NCI-H446 treated with DMSO at 0.1 percent for 48 hours (cell line): Measurements from ENCODE around the gene RPA1.
"Not testable (repeated sequence)": the region's sequence is repeated elsewhere in the genome, so short reads cannot be mapped to it uniquely, and the experiment has no call there.

ENCODE experiments used
- DNase-seq: peaks from one replicate; lab custom pipeline; 2025; lab: John Stamatoyannopoulos, UW

RPA1 gene

DNA sequence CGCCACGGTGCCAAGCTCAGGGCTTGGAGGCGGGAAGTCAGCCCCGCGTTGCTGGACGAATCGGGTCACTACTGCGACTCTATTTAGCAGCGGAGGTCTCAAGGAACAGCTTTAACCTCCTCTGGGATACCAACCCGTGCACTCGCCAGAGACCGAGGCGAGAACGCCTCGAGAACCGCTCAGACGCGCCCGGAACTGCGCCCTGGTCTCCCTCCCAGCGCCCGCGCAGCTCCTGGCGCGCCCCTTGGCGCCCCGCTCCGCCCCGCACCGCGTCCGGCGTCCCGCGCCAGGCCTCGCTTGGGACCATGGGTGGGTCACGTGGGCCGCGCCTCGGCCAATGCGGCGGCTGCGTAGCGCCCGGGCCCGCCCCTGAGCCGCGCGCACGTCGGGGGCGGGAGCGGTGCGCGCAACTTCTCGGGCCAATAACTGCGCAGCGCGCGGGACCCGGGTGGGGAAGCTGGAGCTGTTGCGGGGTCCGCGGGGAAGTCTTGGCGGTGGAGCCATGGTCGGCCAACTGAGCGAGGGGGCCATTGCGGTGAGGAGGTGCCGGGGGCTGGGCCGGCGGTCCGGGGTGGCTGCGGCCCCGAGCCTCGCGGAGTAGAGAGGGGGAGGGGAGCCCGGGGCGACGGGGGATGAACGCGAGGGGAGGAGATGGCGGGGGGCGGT, at the start of gene RPA1, which contains the start of gene SMYD4:
RPA1 (plus strand) TSS at position 414 of the 666 bp plus-strand sequence; CDS start at position 503, 89 bp downstream.
SMYD4 (minus strand) TSS at position 311 of the 666 bp plus-strand sequence. CDS start 1,908 bp downstream, outside the sequence.
- peak; percentile 62 for DNase-seq

DNA sequence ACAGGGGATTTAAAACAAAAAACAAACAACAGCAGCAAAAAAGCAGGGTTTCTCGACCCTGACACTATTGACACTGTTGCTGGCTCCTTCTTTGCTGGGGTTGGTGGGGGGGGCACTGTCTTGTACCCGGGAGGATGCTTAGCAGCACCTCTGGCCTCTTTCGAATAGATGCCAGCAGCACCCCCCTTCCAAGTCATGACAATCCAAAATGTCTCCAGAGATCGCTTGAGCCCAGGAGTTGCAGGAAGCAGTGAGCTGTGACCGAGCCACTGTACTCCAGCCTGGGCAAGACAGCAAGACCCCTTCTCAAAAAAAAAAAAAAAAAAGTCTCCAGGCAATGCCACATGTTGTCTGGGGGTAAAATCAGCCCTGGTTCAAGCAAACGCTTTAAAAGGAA, 47.6 kb upstream of the RPA1 start:
- DNase-seq, result no peak

DNA sequence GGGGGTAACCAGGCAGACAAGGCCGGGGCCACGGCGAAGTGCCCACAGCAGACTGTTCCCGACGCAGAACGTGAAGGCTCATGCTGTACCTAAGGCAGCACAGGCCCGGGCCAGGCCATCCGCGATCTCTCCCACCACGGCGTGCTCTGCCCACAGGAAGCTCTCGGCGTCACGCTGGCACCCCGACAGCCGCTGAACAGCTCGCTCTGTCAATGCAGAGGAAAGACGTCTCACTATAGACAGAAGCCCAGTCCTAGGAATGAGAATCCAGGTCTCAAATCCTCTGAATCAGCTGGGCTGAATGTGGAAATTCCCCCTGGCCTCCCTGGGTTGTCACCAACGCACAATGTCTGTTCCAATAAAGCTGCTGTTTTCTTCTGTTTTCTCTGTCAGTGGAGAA, 46.5 kb upstream of the RPA1 start:
- no peak for DNase-seq

DNA sequence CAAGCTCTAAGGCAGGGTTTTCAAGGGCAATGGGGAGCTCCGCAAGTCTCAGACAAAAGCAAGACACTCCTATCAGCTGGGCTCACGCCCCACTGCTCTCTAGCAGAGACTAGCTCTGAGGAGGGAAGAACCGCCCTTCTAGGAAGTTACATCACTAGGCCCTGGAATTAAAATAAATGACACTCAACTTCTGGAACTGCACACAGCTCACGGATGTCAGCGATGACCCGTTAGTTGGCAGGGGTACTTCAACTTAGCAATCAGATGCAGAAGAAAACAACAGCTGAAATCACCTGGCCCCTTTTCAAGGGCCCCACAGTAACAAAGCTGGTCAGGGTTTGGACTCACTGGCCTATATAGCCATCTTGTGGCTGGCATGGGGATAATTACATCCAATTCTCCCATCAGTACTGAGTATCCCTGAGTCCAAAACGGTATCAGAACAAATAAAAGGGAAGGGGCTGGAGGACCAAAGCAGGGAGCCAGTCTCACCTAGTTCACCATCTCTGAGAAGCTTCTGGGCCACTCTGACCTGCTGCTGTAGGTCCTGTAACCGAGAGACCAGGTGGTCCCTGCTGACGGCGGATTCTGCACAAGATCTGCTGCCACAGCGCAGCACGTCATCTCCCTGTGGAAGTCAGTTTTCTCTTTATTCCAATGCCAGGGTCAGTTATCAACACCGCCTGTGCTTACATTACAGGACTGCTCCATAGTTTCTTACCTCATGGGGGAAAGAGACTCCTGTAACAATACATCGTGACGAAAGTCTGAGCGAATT, 45.8 kb upstream of the RPA1 start:
- DNase-seq, result no peak

DNA sequence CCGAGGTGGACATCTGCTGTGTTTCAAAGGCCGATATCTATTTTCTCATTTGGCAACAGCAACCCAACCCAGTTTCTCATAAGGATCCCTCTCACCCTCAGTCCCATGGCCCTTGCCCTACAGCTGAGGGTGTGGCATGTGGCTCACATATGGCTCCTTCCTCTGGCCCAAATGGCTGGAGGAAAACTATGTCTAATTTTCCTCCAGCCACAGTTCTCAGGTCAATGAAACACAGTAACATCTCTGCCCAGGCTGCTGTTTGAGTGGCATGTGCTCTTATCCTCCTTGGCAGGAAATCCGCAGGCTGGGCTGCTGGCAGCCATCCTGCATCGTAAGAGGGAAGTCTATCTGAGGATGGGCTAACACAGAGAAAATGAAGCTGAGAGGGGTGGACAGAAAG, 43.9 kb upstream of the RPA1 start:
- no peak for DNase-seq

DNA sequence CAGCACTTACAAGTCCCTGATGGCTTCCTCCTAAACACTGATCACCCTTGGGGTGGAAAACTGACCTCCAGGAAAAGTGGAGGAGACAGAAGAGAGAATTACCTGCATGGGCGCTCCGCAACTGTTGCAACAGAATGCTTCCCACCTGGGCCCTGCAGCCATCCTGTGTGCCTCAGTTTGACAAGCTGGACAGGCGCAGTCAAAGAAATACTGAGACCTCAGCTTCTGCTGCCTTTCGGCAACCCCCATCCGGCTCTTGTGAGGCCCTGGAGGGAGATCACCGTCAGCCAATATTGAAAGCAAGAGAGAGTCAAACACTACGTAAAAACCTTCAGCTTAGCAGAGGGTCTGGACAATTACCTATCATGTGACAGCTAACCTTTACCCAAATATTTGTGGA, 43.1 kb upstream of the RPA1 start:
- no peak for DNase-seq

DNA sequence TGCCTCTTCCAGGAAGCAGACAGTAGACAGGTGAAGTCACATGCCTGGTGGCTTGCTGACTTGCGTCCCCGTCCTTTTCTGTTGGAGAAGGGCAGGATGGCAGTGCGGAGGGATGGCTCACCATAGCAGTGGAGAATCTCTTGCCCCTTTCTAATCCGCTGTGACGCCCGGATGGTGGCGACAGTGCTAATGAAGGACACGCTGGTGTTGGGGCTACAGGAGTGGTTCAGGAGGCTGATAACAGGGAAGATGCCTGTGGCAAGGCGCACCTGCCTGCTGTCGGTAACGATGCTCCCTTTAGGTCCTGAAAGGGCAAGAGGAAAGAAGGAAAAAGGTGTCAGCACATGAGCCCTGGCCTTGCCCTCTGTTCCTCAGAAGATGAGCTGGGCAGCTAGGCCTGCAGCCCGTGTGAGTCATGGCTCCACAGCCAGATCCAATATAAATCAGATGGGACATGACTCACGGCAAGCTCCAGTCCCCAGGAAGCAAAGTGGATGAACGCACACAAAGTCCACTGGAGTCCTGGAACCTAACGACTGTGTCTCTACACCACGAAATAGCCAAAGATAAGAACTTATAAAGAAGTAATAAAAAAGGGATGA, 42.4 kb upstream of the RPA1 start:
- no peak for DNase-seq

DNA sequence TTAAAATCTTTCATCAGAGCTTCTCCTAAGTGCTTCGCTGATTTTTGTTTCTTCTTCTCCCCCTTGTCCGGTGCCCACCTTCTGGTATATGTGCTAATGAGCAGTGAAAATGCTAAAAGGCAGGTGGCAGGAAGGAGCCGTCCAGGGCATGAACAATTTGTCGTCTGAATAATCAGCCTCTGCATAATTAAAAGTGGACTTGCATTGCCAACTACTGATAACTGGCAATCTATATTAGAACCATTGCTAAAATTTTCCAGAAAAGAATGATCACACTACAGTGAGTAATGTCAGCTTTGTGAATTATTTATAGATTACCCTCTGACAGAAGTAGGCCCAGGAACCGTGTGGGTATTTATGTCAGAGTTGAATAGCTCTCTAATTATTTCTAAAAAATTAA, 39.9 kb upstream of the RPA1 start:
- no peak for DNase-seq

DNA sequence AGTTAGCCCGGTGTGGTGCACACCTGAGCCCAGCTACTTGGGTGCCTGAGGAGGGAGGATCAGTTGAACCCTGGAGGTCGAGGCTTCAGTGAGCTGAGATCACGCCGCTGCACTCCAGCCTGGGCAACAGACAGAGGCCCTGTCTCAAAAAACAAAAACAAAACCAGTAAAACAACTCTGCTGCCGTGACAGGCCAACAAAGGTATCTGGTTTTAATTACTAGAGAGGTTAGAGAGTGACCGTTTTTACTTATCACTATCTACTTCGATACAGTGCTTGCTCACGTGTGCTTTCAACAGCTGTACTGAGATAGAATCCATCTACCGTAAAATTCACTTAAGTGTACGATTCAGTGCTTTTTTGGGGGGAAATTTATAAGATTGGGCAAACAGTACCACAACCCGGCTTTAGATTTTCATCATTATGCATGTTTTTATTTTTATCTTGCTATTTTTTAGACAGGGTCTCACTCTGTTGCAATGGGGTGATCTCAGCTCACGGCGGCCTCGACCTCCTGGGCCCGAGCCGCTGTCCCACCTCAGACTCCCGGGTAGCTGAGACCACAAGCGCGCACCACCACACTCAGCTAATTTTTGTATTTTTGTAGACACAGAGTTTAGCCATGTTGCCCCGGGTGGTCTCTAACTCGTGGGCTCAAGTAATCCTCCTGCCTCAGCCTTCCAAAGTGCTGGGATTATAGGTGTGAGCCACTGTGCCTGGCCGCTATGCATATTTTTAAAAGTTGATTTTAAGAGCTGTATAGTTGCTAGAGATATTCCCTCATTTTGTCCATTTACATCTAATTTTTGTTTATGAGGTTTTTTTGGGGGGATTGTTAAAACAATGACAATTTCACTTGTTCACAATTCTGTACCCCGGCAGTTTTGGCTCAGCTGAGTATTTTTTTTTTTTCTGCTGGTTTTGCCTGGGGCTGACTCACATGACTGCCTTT, 37.0 kb upstream of the RPA1 start:
- no peak for DNase-seq

DNA sequence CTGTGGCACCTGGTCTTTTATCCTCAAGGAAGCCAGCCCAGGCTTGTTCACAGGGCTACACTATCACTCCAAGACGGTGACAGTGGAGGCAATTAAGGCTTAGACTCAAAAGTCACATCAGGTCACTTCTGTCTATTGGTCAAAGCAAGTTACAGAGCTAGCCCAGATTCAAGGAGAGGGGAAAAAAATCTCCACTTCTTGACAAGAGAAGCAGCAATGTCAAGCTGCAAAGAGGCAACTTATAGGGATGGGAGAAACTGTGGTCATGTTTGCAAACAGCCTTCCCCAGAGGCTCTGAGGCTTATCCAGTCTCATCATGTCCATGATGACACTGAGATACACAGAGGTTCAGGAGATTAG, 36.4 kb upstream of the RPA1 start:
- DNase-seq, result no peak

DNA sequence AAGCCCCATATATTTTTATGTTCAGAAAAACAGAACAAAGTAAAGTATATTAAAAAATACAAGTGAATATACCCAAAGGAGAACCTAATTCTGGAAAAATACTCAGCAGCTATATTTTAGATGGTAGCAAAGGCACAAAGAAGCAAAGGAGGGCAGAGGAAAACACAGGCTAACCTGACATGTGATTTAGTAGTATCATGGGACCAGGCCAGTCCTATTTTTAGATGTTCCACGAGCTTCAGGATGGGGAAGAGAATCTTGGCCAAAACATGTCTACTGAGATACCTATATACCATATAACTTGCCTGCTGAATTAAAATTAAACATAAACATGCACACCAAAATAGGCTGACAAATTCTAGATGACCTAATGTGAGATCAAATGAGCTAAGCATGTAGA, 33.0 kb upstream of the RPA1 start:
- DNase-seq, result no peak

DNA sequence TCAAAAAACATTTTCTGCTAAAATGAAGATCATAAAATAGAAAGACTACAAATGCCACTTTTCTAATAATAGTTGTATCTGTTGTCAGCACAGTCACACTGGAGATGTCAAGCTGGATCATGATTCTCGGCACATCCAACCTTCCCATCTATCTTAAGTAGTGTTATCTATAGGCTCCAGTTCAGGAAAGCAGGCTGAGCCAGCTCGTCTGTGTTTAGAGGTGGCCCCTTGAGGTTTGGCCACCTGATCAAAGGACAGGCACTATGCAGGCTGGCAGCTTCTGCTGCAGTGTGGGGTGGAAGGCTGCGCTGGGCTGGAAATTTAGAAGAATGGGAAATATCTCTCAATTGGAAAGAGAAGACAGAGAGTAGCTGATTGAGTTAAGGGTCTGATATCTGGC, 32.5 kb upstream of the RPA1 start:
- no peak for DNase-seq

DNA sequence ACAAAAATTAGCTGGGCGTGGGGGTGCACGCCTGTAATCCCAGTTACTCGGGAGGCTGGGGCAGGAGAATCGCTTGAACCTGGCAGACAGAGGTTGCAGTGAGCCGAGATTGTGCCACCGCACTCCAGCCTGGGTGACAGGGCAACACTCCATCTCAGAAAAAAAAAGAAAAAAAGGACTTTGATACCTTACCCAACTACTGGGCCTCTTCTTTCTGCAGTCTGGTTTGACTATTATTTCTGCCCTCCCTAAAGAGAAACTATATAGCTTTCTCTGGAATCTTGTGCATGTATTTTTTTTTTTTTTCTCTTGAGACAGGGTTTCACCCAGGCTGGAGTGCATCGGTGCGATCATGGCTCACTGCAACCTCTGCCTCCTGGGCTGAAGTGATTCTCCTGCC, 32.0 kb upstream of the RPA1 start:
- not testable (repeated sequence) for DNase-seq

DNA sequence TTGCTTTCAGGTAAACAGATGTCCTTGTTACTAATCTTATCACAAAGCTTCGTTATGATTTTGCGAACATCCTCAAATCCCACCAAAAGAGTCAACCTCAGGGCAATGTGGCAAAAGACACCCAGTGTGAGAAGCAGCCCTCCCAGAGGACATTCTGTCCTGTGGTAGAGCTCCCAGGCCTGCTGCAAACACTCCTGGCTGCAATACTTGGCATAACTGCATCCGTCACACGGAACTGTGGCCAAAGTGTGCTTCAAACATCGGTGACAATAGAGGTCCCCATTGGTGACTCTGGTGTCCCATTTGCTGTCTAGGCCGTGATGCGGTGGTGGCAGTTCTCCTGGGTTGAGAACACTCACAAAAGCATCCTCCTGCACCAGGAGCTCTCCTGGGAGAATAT, 29.6 kb upstream of the RPA1 start:
- DNase-seq, result no peak

DNA sequence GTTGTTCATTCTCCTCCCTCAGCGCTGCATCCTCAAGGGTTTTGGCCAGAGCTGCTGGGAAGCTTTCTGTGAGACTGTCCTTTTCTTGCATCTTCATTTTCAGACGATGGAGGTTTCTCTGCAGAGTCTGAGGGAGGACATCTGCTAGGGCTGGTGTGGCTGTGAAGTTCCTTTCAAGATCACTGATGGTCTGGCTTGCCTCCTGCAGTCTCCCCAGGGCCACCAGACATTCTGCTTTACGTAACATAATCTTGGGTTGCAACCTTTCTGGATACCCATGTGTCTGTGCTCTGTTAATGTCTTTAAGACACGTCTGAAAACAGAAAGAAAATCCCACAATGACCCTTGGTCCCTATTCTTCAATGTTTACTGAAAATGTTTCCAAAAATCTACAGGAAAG, 29.1 kb upstream of the RPA1 start:
- DNase-seq, result no peak

DNA sequence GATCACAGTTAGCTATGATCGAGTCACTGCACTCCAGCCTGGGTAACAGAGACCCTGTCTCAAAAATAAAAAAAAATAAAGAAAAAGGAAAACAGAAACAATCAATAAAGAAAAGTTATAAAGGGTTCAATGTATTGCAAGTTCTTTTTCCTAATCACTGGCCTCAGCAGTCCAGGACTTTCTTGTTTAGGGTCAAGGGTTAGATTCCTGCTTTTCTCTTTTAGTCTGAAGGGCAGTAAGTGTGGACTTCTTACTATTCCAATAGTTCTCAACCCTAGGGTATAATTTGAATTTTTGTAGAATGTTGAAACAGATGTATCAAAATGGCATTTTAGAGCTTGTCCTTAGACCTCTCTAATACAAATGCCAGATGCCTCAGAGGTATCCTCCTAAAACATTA, 27.4 kb upstream of the RPA1 start:
- no peak for DNase-seq

DNA sequence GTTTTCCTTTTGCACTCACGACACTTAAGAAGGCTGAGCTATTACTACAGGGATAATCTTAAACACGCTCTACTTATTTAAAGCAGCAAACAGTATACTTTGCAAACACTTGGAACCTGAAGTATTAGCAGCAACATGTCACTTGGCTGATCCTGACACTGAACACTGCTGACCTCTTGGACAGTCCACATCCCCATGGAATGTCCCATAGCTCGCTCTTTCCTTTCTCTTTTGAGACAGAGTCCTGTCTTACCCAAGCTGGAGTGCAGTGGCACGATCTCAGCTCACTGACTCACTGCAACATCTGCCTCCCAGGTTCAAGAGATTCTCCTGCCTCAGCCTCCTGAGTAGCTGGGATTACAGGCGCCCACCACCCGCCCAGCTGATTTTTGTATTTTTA, 26.5 kb upstream of the RPA1 start:
- DNase-seq, result no peak

DNA sequence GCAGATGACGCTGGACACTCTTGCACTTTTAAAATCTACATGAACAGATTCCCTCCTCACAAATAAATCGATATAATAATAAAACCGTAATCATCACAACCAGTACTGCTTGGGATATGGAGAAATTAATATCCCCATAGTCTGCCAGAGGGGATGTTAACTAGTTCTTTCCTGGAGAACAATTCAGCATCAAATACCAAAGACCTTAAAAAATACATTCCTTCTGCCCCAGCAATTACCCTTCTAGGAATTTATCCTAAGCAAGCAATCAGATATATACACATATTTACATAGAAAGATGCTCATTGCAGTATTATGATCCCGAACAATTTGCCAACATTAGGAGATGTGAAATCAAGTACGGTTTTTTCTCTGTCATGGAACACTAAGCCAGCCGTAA, 21.9 kb upstream of the RPA1 start:
- DNase-seq, result no peak

DNA sequence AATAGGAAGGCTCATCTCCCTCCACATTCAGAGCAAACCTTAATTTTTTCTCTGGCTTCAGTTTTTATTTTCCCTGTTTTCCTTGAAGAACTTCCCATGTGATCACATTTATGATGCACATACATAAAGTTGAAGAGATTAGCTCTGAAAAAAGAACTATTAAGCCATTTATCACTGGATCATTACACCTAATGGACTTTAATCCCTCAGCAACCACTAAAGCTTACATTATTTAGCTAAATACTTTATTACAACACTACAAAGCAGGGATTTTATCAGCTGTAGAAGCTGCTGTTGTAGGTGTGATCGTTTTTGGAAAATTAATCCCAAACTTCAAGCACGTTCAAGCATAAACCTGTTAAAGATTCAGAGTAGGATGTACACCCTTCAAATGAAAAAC, 21.2 kb upstream of the RPA1 start:
- no peak for DNase-seq

DNA sequence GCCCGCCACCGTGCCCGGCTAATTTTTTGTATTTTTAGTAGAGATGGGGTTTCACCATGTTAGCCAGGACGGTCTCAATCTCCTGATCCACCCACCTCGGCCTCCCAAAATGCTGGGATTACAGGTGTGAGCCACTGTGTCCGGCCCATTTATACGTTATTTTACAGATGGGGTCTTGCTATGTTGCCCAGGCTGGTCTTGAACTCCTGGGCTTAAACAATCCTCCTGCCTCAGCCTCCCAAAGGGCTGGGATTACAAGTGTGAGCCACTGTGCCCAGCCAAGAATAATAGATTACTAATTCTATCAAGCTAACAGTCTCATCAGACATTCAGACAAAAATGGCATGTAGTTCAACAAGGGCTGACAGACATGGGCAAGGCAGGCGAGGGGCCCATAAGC, 20.0 kb upstream of the RPA1 start:
- not testable (repeated sequence) for DNase-seq

DNA sequence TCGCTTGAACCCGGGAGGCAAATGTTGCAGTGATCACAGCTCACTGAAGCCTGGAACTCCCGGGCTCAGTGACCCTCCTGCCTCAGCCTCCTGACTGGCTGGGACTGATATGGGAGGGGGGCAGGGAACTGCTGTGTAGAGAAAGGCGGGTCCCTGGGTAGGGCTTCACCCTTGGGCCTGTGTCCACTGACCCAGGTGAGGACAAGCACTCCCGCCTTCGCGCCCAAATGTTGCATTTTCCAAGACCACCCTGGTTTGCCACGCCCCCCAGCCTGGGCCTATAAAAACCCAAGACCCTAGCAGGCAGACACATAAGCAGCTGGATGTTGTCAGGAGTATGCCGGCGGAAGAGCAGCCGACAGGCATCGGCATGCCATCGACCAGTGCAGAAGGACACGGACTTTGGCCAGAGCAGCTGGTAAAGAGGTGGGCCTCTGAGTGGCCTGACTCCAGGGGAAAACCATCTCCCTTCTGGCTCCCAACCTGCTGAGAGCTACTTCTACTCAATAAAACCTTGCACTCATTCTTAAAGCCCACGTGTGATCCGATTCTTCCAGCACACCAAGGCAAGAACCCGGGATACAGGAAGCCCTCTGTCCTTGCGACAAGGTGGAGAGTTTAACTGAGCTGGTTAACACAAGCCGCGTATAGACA, 19.2 kb upstream of the RPA1 start:
- no peak for DNase-seq

DNA sequence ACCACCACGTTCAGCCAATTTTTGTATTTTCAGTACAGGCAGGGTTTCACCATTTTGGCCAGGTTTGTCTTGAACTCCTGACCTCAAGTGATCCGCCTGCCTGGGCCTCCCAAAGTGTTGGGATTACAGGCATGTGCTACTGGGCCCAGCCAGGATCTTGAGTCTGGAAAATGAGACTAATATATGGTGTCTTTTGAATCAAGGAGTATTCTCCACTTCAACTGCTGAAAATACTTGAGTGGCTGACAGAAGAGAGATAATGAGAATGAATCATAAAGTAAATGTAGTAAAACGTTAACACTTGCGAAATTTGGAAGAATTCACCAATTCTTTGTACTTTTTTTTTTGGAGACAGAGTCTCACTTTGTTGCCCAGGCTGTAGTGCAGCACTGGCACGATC, 16.7 kb upstream of the RPA1 start:
- DNase-seq, result no peak
